ENCODE data around the gene PACSIN2. TPM values are rescaled to one million over a fixed set of nuclear protein-coding genes. Genes with fewer than 3 reads are reported as not detected.

The PACSIN2 gene
- total and polyA plus RNA-seq, 10 of the 15 experiments (the other 5 are each of a cell fraction or from before 2014, with no cell fraction given) = 0.93 to 78.7 (median 46.8) TPM

GRCh38 chr22:42992886-42993479 is 22.0 kb downstream of the PACSIN2 start:
- ChIA-PET RAD21 (ENCODE audit: unreplicated experiment) (interaction anchor here (1.1 kb wide), 1 partner anchor 125 kb away, joined by 3 read pairs; no protein-coding TSS in a partner anchor), SMC1A (ENCODE audit: uncharacterized antibody, unreplicated experiment) (interaction anchor here (0.9 to 1.5 kb wide), 2 partner anchors 10 to 125 kb away, joined by 3 read pairs; no protein-coding TSS in a partner anchor), POLR2A (no interaction called here), CTCF (interaction anchor here (0.8 to 1.3 kb wide), 3 partner anchors 9 to 173 kb away, joined by 3 to 4 read pairs (median 3); no protein-coding TSS in a partner anchor)
- no peak for TF ChIP-seq RUNX3 (IDR thresholded peaks at IDR 0.05; ENCODE audit: low read length)
- TF ChIP-seq, protein P1, sequence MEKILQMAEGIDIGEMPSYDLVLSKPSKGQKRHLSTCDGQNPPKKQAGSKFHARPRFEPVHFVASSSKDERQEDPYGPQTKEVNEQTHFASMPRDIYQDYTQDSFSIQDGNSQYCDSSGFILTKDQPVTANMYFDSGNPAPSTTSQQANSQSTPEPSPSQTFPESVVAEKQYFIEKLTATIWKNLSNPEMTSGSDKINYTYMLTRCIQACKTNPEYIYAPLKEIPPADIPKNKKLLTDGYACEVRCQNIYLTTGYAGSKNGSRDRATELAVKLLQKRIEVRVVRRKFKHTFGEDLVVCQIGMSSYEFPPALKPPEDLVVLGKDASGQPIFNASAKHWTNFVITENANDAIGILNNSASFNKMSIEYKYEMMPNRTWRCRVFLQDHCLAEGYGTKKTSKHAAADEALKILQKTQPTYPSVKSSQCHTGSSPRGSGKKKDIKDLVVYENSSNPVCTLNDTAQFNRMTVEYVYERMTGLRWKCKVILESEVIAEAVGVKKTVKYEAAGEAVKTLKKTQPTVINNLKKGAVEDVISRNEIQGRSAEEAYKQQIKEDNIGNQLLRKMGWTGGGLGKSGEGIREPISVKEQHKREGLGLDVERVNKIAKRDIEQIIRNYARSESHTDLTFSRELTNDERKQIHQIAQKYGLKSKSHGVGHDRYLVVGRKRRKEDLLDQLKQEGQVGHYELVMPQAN (conservative IDR thresholded peaks at IDR 0.05) = no peak
- TF ChIP-seq ASH2L (IDR thresholded peaks at IDR 0.05; ENCODE audit: borderline replicate concordance, low read depth) = no peak
- no peak for TF ChIP-seq CHD1 (IDR thresholded peaks at IDR 0.05; ENCODE audit: low read depth, low read length)
- TF ChIP-seq, protein P2, sequence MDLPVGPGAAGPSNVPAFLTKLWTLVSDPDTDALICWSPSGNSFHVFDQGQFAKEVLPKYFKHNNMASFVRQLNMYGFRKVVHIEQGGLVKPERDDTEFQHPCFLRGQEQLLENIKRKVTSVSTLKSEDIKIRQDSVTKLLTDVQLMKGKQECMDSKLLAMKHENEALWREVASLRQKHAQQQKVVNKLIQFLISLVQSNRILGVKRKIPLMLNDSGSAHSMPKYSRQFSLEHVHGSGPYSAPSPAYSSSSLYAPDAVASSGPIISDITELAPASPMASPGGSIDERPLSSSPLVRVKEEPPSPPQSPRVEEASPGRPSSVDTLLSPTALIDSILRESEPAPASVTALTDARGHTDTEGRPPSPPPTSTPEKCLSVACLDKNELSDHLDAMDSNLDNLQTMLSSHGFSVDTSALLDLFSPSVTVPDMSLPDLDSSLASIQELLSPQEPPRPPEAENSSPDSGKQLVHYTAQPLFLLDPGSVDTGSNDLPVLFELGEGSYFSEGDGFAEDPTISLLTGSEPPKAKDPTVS (IDR thresholded peaks at IDR 0.05; ENCODE audit: low read depth, low read length) = no peak
- no peak for TF ChIP-seq MXI1 (IDR thresholded peaks at IDR 0.05; ENCODE audit: low read depth, low read length)
- no peak for TF ChIP-seq SMC3 (IDR thresholded peaks at IDR 0.05; ENCODE audit: borderline replicate concordance, low read length)
- TF ChIP-seq MYC (IDR thresholded peaks at IDR 0.05; ENCODE audit: insufficient read depth, insufficient read length, insufficient replicate concordance, low read length, severe bottlenecking) = no peak
- TF ChIP-seq RELA (IDR thresholded peaks at IDR 0.05; ENCODE audit: borderline replicate concordance, partially characterized antibody) = no peak
- TF ChIP-seq HCFC1 (IDR thresholded peaks at IDR 0.05; ENCODE audit: low read length) = no peak
- no peak for TF ChIP-seq SMAD5 (IDR thresholded peaks at IDR 0.05; ENCODE audit: low read depth)
- H3K79me2 ChIP-seq (ENCODE audit: control insufficient read depth, insufficient read depth, low read length) = peaks cover 84% of the 10 kb centered on the region
- H3K9me3 ChIP-seq (replicated peaks; ENCODE audit: control insufficient read depth, insufficient read depth, low read length) = peaks cover 5% of the 10 kb centered on the region
- H3K4me1 ChIP-seq (ENCODE audit: control insufficient read depth, insufficient read depth, low read length) = peaks cover 41% of the 10 kb centered on the region
- peaks cover 2 to 9% of the 10 kb centered on the region in 2 experiments; a peak in 3 of 4 replicates for H3K36me3 ChIP-seq (ENCODE audit: control insufficient read depth in 2 of 2, insufficient read depth in 2 of 2, low read length in 1 of 2)
- BruUV-seq (replicated peaks) = no TSS peak
- H3K27me3 ChIP-seq (replicated peaks in 1 of 2; ENCODE audit: control insufficient read depth in 2 of 2, insufficient read depth in 2 of 2, low read length in 1 of 2) = no peaks in the 10 kb centered on the region
- 93% methylated on average over 9 of the region's 9 CpGs for WGBS (ENCODE audit: insufficient coverage, insufficient replicate concordance, low lambda C conversion rate, missing lambda C conversion rate)
- H4K20me1 ChIP-seq (ENCODE audit: control insufficient read depth, insufficient read depth) = no peaks in the 10 kb centered on the region
- no peak for ATAC-seq
- H3K4me2 ChIP-seq (ENCODE audit: control insufficient read depth, insufficient read depth) = no peak overlapping the region
- H2AFZ ChIP-seq (ENCODE audit: control insufficient read depth, low read depth, low read length) = no peak overlapping the region
- no peak overlapping the region for H3K9ac ChIP-seq (ENCODE audit: control insufficient read depth, insufficient read depth, low read length)
- intact Hi-C loops (cut with micrococcal nuclease; ENCODE audit: unreplicated experiment) (no loop called here), in situ Hi-C loops (cut with MboI) (no loop called here)
- no peak for FAIRE-seq
- no peak overlapping the region for H3K4me3 ChIP-seq
- no peak overlapping the region; the same call in 1 of the 2 replicates for H3K27ac ChIP-seq (ENCODE audit: control insufficient read depth, insufficient read depth)
- no peak for DNase-seq (ENCODE audit: low read depth, low spot score)

All from GM12878 (cell line).